GM19395 (cell line): ENCODE results near the gene ARRDC2.
"Not testable (repeated sequence)": the region's sequence is repeated elsewhere in the genome, so short reads cannot be mapped to it uniquely, and the experiment has no call there.

Experiments
- ATAC-seq: cut with Tn5 transposase; IDR thresholded peaks from one replicate; pipeline ENCODE4 v1.9.1; 2021; ENCODE audit warnings: mild to moderate bottlenecking, moderate library complexity; ENCODE audit not compliant: unreplicated experiment

The ARRDC2 gene

DNA sequence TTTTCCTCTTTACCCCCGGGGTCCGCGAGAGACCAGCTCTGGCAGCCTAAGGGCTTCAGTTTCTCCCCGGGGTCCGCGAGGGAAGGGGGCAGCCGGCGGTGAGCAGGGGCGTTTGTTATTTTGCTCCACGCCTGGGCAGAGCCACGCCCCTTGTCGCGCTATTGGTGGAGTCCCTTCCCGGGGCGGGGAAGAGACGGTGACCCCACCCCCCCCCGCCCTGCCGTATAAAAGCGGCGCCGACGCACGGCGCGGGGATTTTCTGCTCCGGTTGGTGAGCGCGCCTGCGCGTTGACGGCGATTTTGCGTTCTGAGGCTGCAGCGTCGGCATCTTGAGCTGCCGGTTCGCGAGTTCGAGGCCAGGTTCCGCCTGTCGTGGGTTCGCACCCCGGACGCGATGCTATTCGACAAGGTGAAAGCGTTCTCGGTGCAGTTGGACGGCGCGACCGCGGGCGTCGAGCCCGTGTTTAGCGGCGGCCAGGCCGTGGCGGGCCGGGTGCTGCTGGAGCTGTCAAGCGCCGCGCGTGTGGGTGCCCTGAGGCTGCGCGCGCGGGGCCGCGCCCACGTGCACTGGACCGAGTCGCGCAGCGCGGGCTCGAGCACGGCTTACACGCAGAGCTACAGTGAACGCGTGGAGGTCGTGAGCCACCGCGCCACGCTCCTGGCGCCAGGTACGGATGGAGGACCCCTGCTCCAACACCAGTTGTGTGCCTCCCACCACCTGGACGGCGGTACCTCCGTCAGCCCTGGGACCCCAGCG, at the start of gene ARRDC2:
ARRDC2 (plus strand) TSS at position 254 of the 757 bp plus-strand sequence; CDS start at position 395, 141 bp downstream.
- peak; percentile 46 for ATAC-seq

DNA sequence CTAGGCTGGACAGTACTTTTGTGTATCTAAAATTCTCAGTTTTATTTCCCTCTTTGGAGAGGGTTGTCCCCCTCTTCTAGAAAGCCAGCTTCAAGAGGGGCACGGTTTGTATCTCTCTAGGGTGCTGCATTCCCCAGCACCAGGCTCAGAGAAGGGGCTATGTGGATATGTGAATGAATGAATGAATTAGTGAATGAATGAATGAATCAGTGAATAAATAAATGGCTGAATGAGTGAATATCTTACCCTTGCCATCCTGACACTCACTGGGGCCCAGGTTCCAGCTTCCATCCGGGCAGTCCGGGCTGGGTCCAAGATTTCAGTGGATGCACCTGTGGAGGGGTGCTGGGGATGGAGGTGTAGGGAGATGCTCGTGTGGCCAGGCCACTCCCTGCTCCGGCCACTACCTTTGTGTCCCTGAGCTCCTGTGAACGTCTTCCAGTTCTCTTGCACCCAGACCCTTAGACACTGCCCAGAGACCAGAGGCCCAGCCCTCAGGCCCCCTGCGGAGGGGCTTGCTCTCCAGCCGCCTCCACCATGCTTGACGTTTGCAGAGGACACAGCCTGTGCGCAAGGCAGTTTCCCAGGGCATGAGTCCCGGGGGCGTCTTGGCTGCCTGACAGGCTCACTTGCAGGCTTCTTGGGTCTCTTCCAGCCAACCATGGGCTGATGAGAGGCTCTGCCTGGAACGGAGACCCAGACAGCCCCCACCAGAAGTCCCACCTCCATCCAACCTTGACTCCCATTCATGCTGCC, 43.9 kb upstream of the ARRDC2 start:
- ATAC-seq, result no peak

DNA sequence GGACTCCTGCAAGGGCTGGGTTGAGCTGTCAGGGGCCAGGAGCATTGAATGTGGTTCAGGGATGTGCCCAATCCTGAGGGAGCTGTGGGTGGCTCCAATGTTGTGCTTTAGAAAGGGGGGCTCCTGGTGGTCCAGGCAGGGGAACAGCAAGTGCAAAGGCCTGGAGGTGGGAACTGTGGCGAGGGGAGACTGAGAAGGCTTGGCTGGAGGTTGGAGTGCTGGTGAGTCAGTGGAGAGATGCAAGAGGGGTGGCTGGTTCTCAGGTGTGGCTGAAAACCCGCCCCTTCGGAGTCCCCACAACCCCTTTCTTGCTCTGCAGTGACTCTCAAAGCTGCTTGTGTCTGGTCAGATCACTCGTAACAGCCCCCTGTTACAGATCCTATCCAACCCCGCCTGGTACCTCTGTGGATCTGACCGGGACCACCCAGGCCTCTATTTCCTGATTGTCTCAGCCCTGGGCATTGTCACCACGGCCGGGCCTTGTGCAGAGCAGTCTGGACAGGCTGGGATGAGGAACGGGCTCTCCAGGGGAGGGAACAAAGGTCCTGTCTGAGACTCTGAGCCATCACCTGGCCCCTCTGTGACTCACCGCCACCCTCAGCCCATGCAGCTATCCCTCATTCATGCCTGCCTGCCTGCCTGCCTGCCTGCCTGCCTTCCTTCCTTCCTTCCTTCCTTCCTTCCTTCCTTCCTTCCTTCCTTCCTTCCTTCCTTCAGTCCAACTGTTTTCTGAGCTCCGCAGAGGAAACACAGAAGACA, 42.4 kb upstream of the ARRDC2 start:
- no peak for ATAC-seq

DNA sequence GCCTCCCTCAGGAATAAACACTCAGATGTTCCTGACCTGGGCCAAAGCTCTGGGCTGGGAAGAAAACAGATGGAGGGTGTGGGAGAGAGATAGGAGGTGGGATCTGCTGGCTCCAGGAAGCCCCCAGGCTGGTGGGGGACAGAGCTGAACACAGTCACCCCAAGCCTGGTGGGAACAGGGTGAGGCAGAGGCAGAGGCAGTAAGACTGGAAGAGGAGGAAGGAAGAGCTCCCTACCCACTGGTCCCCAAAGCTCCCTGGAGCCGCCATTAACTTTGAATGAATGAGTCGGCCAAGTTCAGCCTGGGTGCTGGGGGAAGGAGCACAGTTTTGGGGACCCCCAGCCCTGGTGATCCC, 41.9 kb upstream of the ARRDC2 start:
- no peak for ATAC-seq

DNA sequence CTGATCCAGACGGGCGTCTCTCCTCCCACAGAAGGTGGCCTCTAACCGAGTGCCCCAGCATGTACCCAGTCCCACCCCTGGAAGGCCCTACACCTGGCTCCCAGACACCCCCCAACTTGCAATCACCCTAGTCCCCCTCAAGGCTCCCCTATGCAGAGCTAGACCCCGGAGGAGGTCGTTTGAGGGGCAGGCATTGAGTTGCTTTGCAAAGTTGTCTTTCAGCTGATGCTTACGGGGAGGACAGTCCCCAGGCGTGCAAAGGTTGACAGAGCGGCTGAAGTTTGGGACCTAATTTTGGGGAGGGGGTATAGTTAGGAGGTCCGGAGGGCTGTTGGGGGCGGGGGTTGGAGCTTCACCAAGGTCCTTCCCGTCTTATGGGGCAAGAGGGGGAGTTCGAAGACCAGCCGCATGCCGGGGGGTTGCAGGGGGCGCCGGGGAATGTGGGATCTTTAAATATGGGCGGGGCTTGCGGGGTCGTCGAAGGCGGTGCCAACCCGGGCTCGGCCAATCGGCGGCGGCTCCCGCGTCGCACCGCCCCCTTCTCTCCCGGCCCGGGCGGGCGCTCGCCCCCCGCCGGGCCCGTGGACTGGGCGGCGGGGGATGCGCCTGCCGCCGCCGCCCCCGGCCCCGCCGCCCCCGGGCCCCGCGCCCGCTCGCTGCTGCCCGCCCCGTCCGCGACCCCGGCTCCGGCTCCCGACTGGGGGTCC, 41.3 kb upstream of the ARRDC2 start, which contains the start of gene KCNN1:
KCNN1 (plus strand) TSS at position 558 of the 707 bp plus-strand sequence. CDS start 6,782 bp downstream, outside the sequence.
- ATAC-seq, result no peak

DNA sequence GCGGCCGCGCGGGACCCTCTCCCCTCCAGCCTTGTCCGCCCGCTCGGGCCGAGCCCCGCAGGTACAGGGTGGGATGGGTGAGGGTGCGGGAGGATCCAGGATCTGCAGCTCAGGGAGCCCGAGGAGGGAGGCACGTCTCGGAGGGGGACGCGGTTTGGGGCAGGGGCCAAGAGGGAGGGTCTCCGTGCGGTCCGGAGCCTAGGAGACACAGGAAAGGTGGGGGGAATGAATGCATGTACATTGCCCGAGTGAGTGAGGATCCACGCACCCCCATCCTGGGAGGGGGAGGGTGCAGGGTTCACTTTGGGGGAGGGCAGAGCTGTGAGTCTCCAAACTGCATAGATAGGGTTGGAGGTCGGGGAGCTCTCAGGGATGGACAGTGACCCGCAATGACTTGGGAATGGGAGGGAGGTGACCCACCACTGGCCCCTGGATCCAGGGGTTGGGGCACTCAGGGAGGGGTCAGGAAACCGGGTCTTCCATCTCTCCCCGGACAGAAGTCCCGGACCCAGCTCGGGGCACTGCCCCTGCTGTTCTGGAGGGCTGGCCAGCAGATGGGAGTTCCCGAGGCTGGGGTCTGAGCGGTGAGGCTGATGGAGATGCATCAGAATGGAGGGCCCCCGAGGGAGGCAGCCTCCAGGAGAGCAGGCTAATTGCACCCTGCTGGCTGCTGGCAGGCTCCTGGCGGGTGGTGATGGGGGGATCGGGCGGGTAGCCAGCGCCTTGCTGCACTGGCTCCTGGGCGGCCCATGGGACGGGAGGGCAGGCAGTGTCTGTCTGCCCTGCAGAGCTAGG, 40.5 kb upstream of the ARRDC2 start:
- ATAC-seq, result no peak

DNA sequence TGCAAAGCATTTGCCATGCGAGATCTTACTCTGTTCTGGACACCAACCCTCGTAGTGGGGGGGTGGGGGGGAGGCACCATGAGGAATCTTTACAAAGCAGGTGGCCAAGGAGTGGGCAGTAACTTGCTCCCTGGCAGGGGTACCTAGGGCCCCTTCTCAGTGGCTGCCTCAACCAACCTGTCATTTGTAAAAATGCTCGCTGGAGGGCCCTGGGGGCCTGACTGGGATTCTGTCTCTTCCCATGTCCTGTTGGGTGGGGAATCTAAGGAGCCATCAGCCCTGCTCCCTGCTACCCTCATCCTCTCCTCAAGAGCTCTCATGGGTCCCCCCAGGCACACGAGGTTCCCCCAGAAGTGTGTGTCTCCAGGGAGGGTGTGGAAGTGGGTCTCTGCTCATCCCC, 39.6 kb upstream of the ARRDC2 start:
- ATAC-seq, result no peak

DNA sequence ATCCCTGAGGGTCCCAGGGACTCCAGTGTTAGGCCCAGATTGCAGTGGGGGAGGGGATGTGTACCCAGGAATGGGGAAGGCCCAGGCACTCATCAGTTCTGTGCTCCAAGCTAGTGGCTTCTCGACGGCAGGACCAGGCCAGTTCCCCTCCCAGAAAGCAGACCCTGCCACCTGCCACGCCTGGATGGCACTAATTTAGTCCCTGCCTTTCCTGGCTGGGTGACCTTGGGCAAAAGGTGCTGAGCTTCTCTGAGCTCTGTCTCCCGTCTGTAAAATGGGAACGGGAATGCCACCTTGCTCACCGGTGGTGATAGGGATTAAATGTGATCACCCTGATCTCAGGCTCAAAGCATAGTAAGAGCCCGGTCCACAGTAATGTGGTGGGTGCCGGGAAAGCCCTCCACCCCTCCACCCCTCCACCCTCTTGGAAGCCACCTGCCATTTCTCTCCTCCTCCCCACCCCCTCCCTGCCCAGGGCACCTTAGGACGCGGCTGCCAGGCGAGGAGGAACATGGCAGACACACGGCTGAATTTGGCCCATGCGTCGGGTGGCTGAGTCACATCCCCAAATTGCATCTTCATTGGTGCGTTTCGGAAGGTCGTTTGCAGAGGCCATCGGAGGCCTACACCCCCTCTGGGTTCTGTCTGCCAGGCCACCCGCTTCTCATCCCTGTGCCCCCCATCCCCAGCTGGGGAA, 38.7 kb upstream of the ARRDC2 start:
- no peak for ATAC-seq

DNA sequence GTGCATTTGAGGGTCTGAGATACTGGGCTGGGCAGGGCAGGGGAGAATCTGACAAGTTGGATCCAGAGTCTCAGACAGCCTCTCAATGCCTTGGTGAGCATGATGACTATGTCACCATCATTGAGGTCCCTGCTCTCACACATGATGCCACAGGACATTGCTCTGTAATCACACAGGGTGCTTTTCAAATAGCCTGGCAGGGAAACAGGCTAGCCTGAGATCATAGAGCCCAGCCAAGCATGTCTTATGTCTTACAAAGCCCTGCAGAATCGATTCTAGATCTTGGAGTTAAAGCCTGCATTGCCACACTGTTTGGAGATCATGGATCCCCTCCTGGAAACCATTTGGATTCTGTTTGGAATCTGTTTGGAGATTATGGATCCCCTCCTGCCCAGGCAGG, 35.7 kb upstream of the ARRDC2 start:
- ATAC-seq, result no peak

DNA sequence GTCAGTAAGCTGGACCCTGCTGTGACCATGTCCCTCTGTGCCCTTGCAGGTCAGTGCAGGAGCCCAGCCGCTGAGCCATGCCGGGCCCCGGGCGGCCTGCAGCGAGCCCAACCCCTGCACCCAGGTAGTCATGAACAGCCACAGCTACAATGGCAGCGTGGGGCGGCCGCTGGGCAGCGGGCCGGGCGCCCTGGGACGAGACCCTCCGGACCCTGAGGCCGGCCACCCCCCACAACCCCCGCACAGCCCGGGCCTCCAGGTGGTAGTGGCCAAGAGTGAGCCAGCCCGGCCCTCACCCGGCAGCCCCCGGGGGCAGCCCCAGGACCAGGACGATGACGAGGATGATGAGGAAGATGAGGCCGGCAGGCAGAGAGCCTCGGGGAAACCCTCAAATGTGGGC, 34.2 kb upstream of the ARRDC2 start:
- no peak for ATAC-seq

DNA sequence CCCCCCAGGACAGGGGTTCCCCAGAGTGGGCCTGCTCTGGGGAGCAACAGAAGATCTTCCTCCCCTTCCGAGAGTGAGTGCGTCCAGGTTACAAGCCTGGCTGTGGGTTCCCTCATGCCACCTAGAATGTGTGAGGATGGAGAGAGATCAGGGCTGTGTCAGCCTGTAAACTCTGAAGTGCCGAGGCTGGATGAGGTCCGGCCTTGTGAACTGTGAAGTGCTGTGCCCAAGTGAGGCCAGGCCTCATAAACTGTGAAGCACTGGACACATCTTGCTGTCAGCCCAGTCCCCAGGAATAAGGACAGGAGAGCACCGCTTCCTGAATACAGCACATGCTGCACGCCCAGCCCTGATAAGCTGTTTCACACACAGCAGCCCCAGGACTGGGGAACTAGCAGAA, 33.4 kb upstream of the ARRDC2 start:
- ATAC-seq, result no peak

DNA sequence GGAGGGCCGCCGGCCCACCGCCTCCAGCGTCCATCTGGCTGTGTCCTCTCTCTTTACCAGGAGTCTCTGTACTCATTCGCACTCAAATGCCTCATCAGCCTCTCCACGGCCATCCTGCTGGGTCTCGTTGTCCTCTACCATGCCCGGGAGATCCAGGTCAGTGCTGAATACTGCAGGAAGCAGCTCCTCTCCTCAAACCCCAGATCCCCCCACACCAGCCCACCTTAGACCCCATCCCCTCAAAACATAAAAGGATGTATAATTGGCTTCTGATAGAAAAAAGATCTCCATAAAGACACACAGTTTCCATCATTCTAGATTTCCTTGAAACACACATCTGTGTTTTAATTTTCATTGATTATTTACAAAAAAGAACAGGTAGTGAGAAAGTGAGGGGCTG, 32.9 kb upstream of the ARRDC2 start:
- ATAC-seq, result no peak

DNA sequence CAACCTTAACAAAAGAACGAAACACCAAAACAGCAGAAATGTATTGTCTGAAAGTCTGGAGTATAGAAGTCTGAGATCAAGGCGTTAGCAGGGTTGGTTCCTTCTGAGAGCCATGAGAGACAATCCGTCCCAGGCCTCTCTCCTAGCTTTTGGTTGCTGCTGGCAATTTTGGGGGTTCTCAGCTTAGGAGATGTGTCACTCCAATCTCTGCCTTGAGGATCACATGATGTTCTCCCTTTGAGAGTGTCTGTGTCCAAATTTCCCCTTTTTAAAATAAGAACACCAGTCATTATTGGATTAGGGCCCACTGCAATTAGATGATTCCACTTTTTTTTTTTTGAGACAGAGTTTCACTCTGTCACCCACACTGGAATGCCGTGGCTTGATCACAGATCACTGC, 30.9 kb upstream of the ARRDC2 start:
- ATAC-seq, result no peak

DNA sequence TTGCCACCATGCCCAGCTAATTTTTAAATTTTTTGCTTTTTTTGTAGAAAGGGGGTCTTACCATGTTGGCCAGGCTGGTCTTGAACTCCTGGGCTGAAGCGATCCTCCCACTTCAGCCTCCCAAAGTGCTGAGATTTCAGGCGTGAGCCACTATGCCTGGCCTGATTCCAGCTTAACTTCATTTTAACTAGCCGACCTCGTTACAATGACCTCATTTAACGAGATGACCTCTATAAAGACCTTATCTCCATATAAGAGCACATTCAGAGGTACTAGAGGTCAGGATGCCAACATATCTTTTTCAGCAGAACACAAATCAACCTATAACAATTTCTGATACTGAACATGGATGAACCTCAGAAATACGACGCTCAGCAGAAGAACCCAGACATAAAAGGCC, 30.5 kb upstream of the ARRDC2 start:
- no peak for ATAC-seq

DNA sequence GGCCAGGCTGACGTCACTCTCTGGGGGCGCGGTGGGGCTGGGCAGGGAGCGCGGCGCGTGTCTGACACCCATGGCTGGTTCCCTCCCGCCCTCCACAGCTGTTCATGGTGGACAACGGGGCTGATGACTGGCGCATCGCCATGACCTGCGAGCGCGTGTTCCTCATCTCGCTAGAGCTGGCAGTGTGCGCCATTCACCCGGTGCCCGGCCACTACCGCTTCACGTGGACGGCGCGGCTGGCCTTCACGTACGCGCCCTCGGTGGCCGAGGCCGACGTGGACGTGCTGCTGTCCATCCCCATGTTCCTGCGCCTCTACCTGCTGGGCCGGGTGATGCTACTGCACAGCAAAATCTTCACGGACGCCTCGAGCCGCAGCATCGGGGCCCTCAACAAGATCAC, 26.4 kb upstream of the ARRDC2 start:
- ATAC-seq, result no peak

DNA sequence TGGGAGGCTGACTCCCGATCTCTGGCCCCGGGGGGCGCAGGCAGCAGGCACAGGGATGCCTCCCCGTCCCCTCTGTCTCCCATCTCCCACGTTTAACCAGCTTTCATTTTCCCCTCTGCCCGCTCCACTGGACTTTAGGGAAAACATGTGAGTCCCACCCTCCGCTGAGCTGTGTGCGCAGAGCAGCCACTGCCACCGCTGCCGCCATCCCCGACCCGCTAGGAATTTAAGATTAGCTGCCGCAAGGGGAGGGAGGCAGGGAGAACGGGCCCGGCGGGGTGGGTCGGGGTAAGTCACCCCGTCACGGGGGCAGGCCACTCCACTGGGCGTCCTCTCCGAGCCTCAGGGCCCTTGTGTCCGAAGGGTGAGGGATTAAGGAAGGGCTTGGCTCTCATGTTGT, 25.5 kb upstream of the ARRDC2 start:
- ATAC-seq, result no peak

DNA sequence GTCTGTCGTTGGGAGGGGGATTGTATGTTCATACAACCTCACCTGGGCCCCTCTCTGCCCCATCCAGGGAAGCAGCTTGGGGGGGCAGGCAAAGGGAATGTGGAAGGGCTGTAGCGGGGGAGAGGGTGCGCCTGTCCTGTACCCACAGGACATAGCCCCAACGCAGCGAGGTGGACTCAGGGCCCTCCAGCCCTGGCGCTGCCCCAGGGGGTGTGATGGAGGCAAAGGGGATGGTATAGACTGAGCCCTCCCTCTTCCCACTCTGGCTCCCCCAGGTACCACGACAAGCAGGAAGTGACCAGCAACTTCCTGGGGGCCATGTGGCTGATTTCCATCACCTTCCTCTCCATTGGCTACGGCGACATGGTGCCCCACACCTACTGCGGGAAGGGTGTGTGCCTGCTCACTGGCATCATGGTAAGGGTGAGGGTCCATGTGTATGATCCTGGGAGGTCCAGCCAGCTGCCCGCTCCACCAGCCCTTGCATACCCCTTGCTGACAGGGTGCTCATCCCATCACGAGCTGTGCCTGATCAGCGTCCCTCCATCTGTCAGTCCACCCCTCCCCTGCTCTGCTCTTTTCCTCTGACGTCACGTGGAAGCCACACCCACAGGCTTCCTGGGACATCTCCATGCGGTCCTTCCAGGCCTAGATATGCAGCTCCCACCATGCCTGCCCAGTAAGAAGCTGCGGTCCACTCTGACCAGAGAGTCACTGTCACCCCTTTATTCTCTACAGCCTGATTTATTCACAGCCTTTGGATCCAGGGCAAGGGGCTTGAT, 22.7 kb upstream of the ARRDC2 start:
- ATAC-seq, result no peak

DNA sequence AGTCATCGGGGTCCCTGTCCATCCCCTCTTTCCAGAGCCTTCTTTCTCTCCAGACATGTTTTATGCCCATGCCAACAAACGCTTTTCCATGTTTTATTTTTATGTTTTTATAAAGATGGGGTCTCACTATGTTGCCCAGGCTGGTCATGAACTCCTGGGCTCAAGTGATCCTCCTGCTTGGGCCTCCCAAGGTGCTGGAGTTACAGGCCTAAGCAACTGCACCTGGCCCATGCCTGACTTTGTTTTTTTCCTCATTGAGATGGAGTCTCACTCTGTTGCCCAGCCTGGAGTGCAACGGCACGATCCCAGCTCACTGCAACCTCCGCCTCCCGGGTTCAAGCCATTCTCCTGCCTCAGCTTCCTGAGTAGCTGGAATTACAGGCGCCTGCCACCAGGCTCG, 21.4 kb upstream of the ARRDC2 start:
- not testable (repeated sequence) for ATAC-seq

DNA sequence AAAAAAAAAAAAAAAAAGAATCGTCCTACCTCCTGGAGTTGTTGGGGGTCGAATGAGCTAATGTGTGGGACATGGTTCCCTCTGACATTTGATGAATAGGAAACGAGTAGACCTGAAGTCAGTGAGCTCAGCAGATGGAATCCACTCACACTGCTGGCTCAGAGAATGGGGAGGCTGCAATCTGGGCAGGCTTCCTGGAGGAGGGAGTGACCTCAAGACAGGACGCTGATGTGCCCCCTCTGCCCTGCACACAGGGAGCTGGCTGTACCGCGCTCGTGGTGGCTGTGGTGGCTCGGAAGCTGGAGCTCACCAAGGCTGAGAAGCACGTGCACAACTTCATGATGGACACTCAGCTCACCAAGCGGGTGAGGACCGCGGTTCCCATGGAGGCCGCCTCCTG, 19.8 kb upstream of the ARRDC2 start:
- ATAC-seq, result no peak
